AG04449 (cell line): ENCODE measurements around the gene FLVCR1.

ENCODE experiments used
- CTCF ChIA-PET: fragments of 350-600 bp; formaldehyde crosslinking; extraction: SDS; loops from one replicate; lab custom pipeline; 2021; ENCODE audit warnings: antibody characterized with exemption; lab: Yijun Ruan, JAX
- POLR2A ChIA-PET: fragments of 400-600, 350-600 bp; formaldehyde crosslinking; extraction: SDS; loops from one replicate; lab custom pipeline; 2020; ENCODE audit warnings: antibody characterized with exemption, inconsistent platforms; lab: Yijun Ruan, JAX
- DNase-seq: peaks from one replicate; pipeline ENCODE4 v3.0.0-alpha.2; 2010; ENCODE audit warnings: low read depth, low spot score
- H3K4me3 ChIP-seq: 2 replicates; pipeline ENCODE4 v1.5.1; 2011; ENCODE audit warnings: low read depth, mild to moderate bottlenecking, control low read depth, low read length
- TF ChIP-seq, protein P1 (sequence below): IDR thresholded peaks from one replicate; pipeline ENCODE4 v1.5.1; 2011; ENCODE audit warnings: mild to moderate bottlenecking, moderate library complexity, low read length, control low read depth, inconsistent platforms; ENCODE audit not compliant: insufficient read depth; ENCODE audit errors: missing control alignments

FLVCR1 gene

DNA sequence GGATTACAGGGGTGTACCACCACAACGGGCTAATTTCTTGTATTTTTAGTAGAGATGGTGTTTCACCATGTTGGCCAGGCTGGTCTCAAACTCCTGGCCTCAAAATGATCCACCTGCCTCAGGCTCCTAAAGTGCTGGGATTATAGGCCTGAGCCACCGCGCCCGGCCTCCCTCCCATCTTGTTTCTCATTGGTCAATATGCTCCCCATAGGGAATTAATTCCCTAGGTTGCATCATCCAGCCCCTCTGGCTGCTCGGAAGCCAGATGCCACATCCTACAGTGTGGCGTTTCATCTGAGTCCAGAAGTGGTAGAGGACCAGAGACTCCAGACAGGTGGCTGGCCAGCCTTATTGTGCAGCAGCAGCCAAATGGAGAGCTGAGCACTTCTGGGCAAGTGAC, 80.8 kb downstream of the FLVCR1 start:
- TF ChIP-seq, protein P1, sequence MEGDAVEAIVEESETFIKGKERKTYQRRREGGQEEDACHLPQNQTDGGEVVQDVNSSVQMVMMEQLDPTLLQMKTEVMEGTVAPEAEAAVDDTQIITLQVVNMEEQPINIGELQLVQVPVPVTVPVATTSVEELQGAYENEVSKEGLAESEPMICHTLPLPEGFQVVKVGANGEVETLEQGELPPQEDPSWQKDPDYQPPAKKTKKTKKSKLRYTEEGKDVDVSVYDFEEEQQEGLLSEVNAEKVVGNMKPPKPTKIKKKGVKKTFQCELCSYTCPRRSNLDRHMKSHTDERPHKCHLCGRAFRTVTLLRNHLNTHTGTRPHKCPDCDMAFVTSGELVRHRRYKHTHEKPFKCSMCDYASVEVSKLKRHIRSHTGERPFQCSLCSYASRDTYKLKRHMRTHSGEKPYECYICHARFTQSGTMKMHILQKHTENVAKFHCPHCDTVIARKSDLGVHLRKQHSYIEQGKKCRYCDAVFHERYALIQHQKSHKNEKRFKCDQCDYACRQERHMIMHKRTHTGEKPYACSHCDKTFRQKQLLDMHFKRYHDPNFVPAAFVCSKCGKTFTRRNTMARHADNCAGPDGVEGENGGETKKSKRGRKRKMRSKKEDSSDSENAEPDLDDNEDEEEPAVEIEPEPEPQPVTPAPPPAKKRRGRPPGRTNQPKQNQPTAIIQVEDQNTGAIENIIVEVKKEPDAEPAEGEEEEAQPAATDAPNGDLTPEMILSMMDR, result no peak
- CTCF ChIA-PET, result interaction anchor here (1.0 to 1.8 kb wide), 3 partner anchors 26 to 56 kb away, joined by 3 to 7 read pairs (median 3); no protein-coding TSS in a partner anchor
- no peak for DNase-seq
- POLR2A ChIA-PET, result no interaction called here
- no peak overlapping the region for H3K4me3 ChIP-seq

DNA sequence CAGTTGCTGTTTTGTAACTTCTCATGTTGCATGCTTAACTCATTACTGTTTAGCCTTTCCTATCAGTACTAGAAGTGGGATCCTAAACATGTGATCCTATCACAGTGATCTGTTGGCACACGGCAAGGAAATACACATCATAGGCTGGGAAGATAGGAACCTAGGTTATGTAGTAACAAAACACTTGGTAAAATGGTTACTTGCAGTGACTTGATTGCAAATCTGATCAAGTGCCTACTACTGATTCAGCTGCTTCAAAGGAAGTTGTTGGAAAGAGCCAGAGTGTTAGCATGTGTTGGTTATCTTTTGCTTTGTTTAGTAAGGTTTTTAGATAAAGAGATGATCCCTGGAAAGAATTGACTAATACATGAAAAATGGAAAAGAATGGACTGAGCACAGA, 83.4 kb downstream of the FLVCR1 start:
- ChIA-PET POLR2A (no interaction called here), CTCF (no interaction called here)
- H3K4me3 ChIP-seq, result no peak overlapping the region
- no peak for DNase-seq
- TF ChIP-seq, protein P1, result no peak

DNA sequence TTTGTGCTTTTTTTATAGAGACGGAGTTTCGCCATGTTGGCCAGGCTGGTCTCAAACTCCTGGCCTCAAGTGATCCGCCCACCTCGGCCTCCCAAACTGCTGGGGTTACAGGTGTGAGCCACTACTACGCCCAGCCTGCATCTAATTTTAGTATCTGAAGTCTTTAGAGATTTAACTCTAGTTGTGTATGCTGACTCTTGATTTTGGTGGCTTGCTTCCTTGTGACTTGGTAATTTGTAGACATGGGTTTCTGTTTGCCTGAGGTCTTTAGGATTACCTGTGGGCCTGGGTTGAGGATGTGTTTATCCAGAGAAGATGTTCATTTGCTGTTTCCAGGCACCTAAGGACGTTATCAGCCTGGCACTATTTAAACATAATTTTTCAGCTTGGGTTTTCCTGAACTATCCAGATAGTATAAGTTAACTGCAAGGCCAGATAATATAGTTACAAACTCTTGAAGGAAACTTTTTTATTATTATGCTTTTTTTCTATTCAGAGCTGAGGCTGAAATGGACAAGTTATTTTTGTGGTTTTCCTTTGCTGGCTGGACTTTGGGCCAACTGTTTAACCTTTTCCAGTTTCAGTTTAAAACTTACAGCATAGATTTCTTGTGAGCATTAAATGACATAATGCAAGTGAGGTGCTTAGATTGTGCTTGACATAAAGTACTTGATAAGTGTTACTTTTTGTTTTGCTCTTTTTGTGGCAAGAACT, 84.8 kb downstream of the FLVCR1 start:
- no peak for DNase-seq
- ChIA-PET CTCF (no interaction called here), POLR2A (no interaction called here)
- TF ChIP-seq, protein P1, result no peak
- no peak overlapping the region for H3K4me3 ChIP-seq

DNA sequence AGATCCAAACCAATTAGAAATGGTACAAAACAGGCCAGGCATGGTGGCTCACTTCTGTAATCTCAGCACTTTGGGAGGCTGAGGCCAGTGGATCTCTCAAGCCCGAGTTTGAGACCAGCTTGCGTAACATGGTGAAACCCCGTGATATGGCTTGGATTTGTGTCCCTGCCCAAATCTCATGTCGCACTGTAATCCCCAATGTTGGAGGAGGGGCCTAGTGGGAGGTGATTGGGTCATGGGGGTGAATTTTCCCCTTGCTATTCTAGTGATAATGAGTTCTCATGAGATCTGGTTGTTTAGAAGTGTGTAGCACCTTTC, 85.3 kb downstream of the FLVCR1 start:
- POLR2A ChIA-PET, result no interaction called here
- TF ChIP-seq, protein P1, result no peak
- no peak overlapping the region for H3K4me3 ChIP-seq
- CTCF ChIA-PET, result no interaction called here
- no peak for DNase-seq

DNA sequence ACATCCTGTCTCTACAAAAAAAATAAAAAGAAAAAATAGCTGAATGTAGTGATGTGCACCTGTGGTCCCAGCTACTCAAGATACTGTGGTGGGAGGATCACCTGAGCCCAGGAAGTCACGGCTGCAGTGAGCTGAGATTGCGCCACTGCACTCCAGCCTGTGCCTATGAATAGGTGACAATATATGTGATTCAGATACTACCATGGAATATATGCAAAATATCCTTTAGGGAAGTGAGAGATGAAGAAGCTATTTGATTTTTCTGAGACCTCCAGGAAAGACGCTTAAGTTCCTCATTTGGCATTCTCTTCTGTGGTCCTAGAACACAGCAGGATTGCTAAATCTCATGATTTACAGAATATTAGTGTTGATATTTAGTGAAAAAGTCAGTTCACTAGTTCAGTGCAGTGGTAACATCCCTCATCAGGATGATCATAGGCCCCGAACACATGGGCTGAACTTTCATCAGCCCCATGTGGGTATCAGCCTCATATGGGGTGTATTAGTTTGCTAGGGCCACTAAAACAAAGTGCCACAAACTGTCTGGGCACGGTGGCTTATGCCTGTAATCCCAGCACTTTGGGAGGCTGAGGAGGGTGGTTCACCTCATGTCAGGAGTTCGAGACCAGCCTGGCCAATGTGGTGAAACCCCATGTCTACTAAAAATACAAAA, 86.3 kb downstream of the FLVCR1 start:
- ChIA-PET CTCF (no interaction called here), POLR2A (no interaction called here)
- no peak overlapping the region for H3K4me3 ChIP-seq
- TF ChIP-seq, protein P1, result no peak
- no peak for DNase-seq

DNA sequence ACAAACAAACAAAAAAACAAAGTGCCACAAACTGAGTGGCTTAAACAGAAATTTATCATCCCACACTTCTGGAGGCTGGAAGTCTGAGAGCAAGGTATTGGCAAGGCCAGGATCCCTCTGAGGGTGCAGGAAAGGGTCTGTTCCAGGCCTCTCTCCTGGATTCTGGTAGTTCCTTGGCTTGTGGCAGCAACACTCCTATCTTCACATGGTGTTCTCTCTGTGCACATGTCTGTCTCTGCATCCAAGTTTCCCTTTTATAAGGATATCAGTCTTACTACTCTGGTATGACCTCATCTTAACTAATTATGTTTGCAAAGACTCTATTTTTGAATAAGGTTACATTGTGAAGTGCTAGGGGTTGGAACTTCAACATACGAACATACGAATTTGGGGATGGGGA, 87.0 kb downstream of the FLVCR1 start:
- no peak overlapping the region for H3K4me3 ChIP-seq
- TF ChIP-seq, protein P1, result no peak
- CTCF ChIA-PET, result no interaction called here
- POLR2A ChIA-PET, result no interaction called here
- DNase-seq, result no peak
